DOHH2 (cell line): ENCODE results near the gene CWC27.

Experiments used
- EZH2phosphoT487 ChIP-seq: fragments of 200-600 bp; sonication (generic); IDR thresholded peaks from 2 replicates; pipeline ENCODE4 v1.6.1; 2017; ENCODE audit warnings: borderline replicate concordance, mild to moderate bottlenecking, antibody characterized with exemption, low read length, moderate library complexity, mixed read lengths
- TF ChIP-seq, protein P1 (sequence below): fragments of 200-600 bp; sonication (generic); IDR thresholded peaks from one replicate; pipeline ENCODE4 v1.5.1; 2014; ENCODE audit warnings: antibody characterized with exemption, mild to moderate bottlenecking, low read depth, low read length; ENCODE audit not compliant: poor library complexity, severe bottlenecking

DNA sequence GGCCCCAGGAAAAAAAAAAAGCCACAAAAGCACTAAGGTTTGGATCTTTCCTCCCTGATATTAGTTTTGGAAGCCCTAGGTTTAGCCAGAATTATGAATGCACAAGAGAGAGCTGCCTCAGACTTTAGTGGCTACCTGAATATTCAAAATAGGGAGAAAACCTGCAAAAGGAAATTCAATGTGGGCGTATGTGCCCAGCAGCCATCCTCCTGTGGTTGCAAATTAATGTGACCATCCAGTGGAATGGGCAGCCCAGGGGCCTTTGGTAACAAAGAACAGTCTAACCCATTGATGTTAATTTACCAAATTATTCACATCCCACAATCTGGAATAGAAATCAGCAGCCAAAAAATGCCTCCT, 298.4 kb downstream of the CWC27 start:
- TF ChIP-seq, protein P1, sequence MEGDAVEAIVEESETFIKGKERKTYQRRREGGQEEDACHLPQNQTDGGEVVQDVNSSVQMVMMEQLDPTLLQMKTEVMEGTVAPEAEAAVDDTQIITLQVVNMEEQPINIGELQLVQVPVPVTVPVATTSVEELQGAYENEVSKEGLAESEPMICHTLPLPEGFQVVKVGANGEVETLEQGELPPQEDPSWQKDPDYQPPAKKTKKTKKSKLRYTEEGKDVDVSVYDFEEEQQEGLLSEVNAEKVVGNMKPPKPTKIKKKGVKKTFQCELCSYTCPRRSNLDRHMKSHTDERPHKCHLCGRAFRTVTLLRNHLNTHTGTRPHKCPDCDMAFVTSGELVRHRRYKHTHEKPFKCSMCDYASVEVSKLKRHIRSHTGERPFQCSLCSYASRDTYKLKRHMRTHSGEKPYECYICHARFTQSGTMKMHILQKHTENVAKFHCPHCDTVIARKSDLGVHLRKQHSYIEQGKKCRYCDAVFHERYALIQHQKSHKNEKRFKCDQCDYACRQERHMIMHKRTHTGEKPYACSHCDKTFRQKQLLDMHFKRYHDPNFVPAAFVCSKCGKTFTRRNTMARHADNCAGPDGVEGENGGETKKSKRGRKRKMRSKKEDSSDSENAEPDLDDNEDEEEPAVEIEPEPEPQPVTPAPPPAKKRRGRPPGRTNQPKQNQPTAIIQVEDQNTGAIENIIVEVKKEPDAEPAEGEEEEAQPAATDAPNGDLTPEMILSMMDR: no peak
- TF ChIP-seq EZH2phosphoT487: no peak
